ENCODE data around the gene RPS2. TPM values are rescaled to one million over a fixed set of nuclear protein-coding genes. Genes with fewer than 3 reads are reported as not detected.

Gene RPS2
- polyA plus RNA-seq, 1 of the 3 experiments (the other 2 are of a cell fraction), result 6,384 TPM

DNA sequence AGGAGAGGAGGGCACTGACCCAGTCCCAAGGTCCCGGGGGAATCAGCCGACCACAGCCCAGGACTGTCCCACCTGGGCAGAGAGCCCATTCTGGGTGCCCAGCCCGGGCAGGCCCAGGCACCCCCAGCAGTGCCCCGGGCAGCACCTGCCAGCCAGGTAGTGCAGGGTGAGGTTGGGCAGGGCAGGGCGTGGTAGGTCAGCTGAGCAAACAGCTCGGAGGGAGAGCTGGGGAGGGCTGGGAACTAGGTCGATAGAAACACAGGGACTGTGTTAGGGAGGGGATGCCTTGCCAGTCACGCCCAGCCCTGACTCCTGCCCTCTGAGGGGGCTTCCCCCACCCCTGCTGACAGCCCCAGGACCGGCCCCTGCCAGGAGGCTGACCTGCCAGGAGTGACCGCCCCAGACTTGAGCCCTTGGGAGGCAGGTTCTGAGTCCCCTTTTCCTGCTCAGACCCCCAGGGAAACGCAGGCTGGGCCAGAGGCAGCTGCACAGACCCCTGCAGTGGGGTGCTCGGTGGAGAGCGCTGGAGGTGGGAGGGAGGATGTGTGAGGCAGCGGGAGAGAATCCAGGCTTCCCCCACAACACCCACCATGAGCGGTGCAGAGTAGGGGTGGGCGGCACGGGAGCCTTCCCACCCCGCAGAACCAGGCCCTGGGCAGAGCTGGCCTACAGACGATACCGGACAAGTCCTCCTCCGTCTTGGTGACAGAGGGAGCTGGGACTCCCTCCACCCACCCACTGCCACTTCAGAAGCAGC is 51.1 kb downstream of the RPS2 start:
- no peaks in the 10 kb centered on the region for H3F3A ChIP-seq (replicated peaks; ENCODE audit: insufficient read depth)

DNA sequence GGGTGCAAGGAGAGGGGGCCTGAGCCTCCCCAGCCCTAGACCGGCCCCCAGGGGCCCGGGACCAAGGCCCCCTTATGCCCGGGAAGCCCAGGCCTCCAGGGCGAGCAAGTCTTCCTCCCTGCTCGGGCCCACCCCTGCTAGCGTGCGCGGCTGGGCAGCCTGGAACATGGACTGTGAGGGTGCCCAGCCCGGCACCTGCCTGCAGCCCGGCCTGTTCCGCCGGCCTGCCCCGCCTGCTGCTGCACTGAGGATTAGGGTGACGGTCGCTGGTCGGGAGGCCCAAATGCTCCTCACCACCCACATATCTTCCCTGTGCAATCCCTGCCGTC is 52.4 kb downstream of the RPS2 start:
- H2AFZ ChIP-seq (ENCODE audit: low read depth), result no peak overlapping the region
- H3K9me3 ChIP-seq, result no peaks in the 10 kb centered on the region
- WGBS (ENCODE audit: low lambda C conversion rate), result 81% methylated on average over 7 of the region's 17 CpGs
- no peaks in the 10 kb centered on the region for H3K36me3 ChIP-seq (replicated peaks in 1 of 2; ENCODE audit: control insufficient read depth in 1 of 2, insufficient read depth in 2 of 2, low read length in 1 of 2)
- ChIA-PET CTCF (interaction anchor here (1.0 to 2.6 kb wide), 2 partner anchors 17 to 48 kb away, joined by 3 to 8 read pairs; no protein-coding TSS in a partner anchor), POLR2A (no interaction called here)
- no peak overlapping the region for H3K4me2 ChIP-seq
- H3K9ac ChIP-seq, result no peak overlapping the region
- no peak overlapping the region for H3K27ac ChIP-seq (ENCODE audit: low read depth in 2 of 2, low read length in 1 of 2)
- H3K79me2 ChIP-seq (ENCODE audit: insufficient read depth), result no peaks in the 10 kb centered on the region
- H3K4me1 ChIP-seq (ENCODE audit: control insufficient read depth in 1 of 2, insufficient read depth in 2 of 2, low read depth in 1 of 2, low read length in 1 of 2), result peaks cover 0 to 11% of the 10 kb centered on the region in 2 experiments; a peak in 1 of 4 replicates
- H3K27me3 ChIP-seq (ENCODE audit: insufficient read depth), result peaks cover 13% of the 10 kb centered on the region
- no peaks in the 10 kb centered on the region for H4K20me1 ChIP-seq (ENCODE audit: insufficient read depth)
- no peak for TF ChIP-seq CHD2 (IDR thresholded peaks at IDR 0.05; ENCODE audit: low read length, partially characterized antibody)
- TF ChIP-seq TEAD4 (IDR thresholded peaks at IDR 0.05; ENCODE audit: borderline replicate concordance, insufficient read depth), result no peak
- TF ChIP-seq, protein P1, sequence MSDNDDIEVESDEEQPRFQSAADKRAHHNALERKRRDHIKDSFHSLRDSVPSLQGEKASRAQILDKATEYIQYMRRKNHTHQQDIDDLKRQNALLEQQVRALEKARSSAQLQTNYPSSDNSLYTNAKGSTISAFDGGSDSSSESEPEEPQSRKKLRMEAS (IDR thresholded peaks at IDR 0.05; ENCODE audit: low read depth), result no peak
- no peak for TF ChIP-seq SMC3 (IDR thresholded peaks at IDR 0.05; ENCODE audit: low read depth, low read length)
- no peaks in the 10 kb centered on the region for H3F3A ChIP-seq (replicated peaks; ENCODE audit: insufficient read depth)
- H3K9me2 ChIP-seq, result no peaks in the 10 kb centered on the region
- H3K4me3 ChIP-seq (ENCODE audit: low read depth in 2 of 2, low read length in 1 of 2), result no peak overlapping the region
- DNase-seq, result no peak

More for the DNA sequence above, 51.1 kb downstream of the RPS2 start:
- DNase-seq, result no peak
- Histone ChIP-seq H3K9ac (no peak overlapping the region), H2AFZ (ENCODE audit: low read depth) (no peak overlapping the region), H3K79me2 (ENCODE audit: insufficient read depth) (no peaks in the 10 kb centered on the region), H4K20me1 (ENCODE audit: insufficient read depth) (no peaks in the 10 kb centered on the region), H3K27me3 (ENCODE audit: insufficient read depth) (peaks cover 21% of the 10 kb centered on the region), H3K27ac (ENCODE audit: low read depth in 2 of 2, low read length in 1 of 2) (no peak overlapping the region), H3K9me2 (no peaks in the 10 kb centered on the region), H3K4me2 (no peak overlapping the region), H3K4me3 (ENCODE audit: low read depth in 2 of 2, low read length in 1 of 2) (no peak overlapping the region), H3K4me1 (ENCODE audit: control insufficient read depth in 1 of 2, insufficient read depth in 2 of 2, low read depth in 1 of 2, low read length in 1 of 2) (peaks cover 0 to 11% of the 10 kb centered on the region in 2 experiments; a peak in 1 of 4 replicates), H3K36me3 (replicated peaks in 1 of 2; ENCODE audit: control insufficient read depth in 1 of 2, insufficient read depth in 2 of 2, low read length in 1 of 2) (no peaks in the 10 kb centered on the region), H3K9me3 (no peaks in the 10 kb centered on the region)
- CTCF ChIA-PET, result interaction anchor here (1.2 to 2.6 kb wide), 2 partner anchors 16 kb away, joined by 6 to 8 read pairs; no protein-coding TSS in a partner anchor
- TF ChIP-seq, protein P2, sequence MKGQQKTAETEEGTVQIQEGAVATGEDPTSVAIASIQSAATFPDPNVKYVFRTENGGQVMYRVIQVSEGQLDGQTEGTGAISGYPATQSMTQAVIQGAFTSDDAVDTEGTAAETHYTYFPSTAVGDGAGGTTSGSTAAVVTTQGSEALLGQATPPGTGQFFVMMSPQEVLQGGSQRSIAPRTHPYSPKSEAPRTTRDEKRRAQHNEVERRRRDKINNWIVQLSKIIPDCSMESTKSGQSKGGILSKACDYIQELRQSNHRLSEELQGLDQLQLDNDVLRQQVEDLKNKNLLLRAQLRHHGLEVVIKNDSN (IDR thresholded peaks at IDR 0.05; ENCODE audit: borderline replicate concordance, low read depth), result no peak
- TF ChIP-seq RAD21 (IDR thresholded peaks at IDR 0.05; ENCODE audit: low read length), result no peak
- 67% methylated on average over 12 of the region's 21 CpGs for WGBS (ENCODE audit: low lambda C conversion rate)
- POLR2A ChIA-PET, result no interaction called here

Small RNA genes within 50 kb of the gene (small RNA-seq; reads per million reads assigned to genes)
- gene AC005363.2, result 0 to 2.1 (median 0) reads per million in 7 experiments
- gene RN7SL219P, result 0 reads per million in 7 experiments
- gene SNORA10, result 0 reads per million in 7 experiments
- 0 reads per million in 7 experiments for gene SNORA64

Other genes with a start within 250 kb of the RPS2 start
- 77.2 and 80.4 TPM in 2 replicates for gene NME3, start 193.3 kb downstream of the RPS2 start, polyA plus RNA-seq (2012; rRNA removed)
- gene EME2, start 192.0 kb downstream of the RPS2 start, polyA plus RNA-seq (2012; rRNA removed), result 10.1 and 15.8 TPM in 2 replicates
- 127 and 156 TPM in 2 replicates for gene MRPS34, start 191.7 kb downstream of the RPS2 start, polyA plus RNA-seq (2012; rRNA removed)
- 40.6 and 41.6 TPM in 2 replicates for gene SPSB3, start 182.3 kb downstream of the RPS2 start, polyA plus RNA-seq (2012; rRNA removed)
- gene NUBP2, start 181.9 kb downstream of the RPS2 start, polyA plus RNA-seq (2012; rRNA removed), result 73.2 and 75.4 TPM in 2 replicates
- 0.02 and 0.03 TPM in 2 replicates for gene IGFALS, start 171.1 kb downstream of the RPS2 start, polyA plus RNA-seq (2012; rRNA removed)
- gene HAGH, start 138.0 kb downstream of the RPS2 start, polyA plus RNA-seq (2012; rRNA removed), result 119 and 138 TPM in 2 replicates
- 58.2 and 59.0 TPM in 2 replicates for gene FAHD1, start 137.6 kb downstream of the RPS2 start, polyA plus RNA-seq (2012; rRNA removed)
- gene MEIOB, start 92.7 kb downstream of the RPS2 start, polyA plus RNA-seq (2012; rRNA removed), result 0.05 TPM in 1 of 2 replicates, not detected in the other
- gene HS3ST6, start 46.4 kb downstream of the RPS2 start, polyA plus RNA-seq (2012; rRNA removed), result 0.03 TPM in 1 of 2 replicates, not detected in the other
- gene MSRB1, start 21.6 kb downstream of the RPS2 start, polyA plus RNA-seq (2012; rRNA removed), result 30.1 and 31.4 TPM in 2 replicates
- gene RPL3L, start 10.1 kb downstream of the RPS2 start, polyA plus RNA-seq (2012; rRNA removed), result not detected in 2 replicates
- 251 and 468 TPM in 2 replicates for gene NDUFB10, start 5.3 kb downstream of the RPS2 start, polyA plus RNA-seq (2012; rRNA removed)
- 0.07 TPM in 1 of 2 replicates, not detected in the other for gene RNF151, start 2.0 kb upstream of the RPS2 start, polyA plus RNA-seq (2012; rRNA removed)
- gene TBL3, start 7.2 kb upstream of the RPS2 start, polyA plus RNA-seq (2012; rRNA removed), result 36.7 and 37.1 TPM in 2 replicates
- gene NOXO1, start 16.6 kb upstream of the RPS2 start, polyA plus RNA-seq (2012; rRNA removed), result 0.19 and 0.21 TPM in 2 replicates
- gene GFER, start 19.4 kb upstream of the RPS2 start, polyA plus RNA-seq (2012; rRNA removed), result 13.3 and 20.4 TPM in 2 replicates
- 10.7 and 10.8 TPM in 2 replicates for gene SYNGR3, start 25.1 kb upstream of the RPS2 start, polyA plus RNA-seq (2012; rRNA removed)
- gene ZNF598, start 45.0 kb upstream of the RPS2 start, polyA plus RNA-seq (2012; rRNA removed), result 38.1 and 47.8 TPM in 2 replicates
- 0.62 and 1.1 TPM in 2 replicates for gene NPW, start 55.0 kb upstream of the RPS2 start, polyA plus RNA-seq (2012; rRNA removed)
- gene NHERF2, start 62.1 kb upstream of the RPS2 start, polyA plus RNA-seq (2012; rRNA removed), result 45.2 and 53.8 TPM in 2 replicates
- 72.9 and 77.3 TPM in 2 replicates for gene NTHL1, start 83.0 kb upstream of the RPS2 start, polyA plus RNA-seq (2012; rRNA removed)
- 76.7 and 96.1 TPM in 2 replicates for gene TSC2, start 83.2 kb upstream of the RPS2 start, polyA plus RNA-seq (2012; rRNA removed)
- 39.8 and 47.4 TPM in 2 replicates for gene PKD1, start 171.1 kb upstream of the RPS2 start, polyA plus RNA-seq (2012; rRNA removed)
- gene RAB26, start 183.8 kb upstream of the RPS2 start, polyA plus RNA-seq (2012; rRNA removed), result 14.3 and 19.5 TPM in 2 replicates
- gene TRAF7, start 191.0 kb upstream of the RPS2 start, polyA plus RNA-seq (2012; rRNA removed), result 69.9 and 73.0 TPM in 2 replicates
- 1.4 and 1.7 TPM in 2 replicates for gene CASKIN1, start 231.8 kb upstream of the RPS2 start, polyA plus RNA-seq (2012; rRNA removed)
- gene MLST8, start 240.6 kb upstream of the RPS2 start, polyA plus RNA-seq (2012; rRNA removed), result 70.3 and 85.4 TPM in 2 replicates
- 2.3 and 3.4 TPM in 2 replicates for gene BRICD5, start 246.0 kb upstream of the RPS2 start, polyA plus RNA-seq (2012; rRNA removed)